ENCODE results near the gene RASSF6. TPM values are rescaled to one million over a fixed set of nuclear protein-coding genes. Genes with fewer than 3 reads are reported as not detected.

RASSF6 gene
- total RNA-seq, 1 experiment from 2014 or later = 2.4 TPM

GRCh38 chr4:73528171-73528570 is 92.1 kb downstream of the RASSF6 start:
- Histone ChIP-seq H3K4me1 (no peaks in the 10 kb centered on the region), H3K4me3 (ENCODE audit: low read depth, low read length) (no peak overlapping the region), H3K9me3 (no peaks in the 10 kb centered on the region), H3K36me3 (ENCODE audit: control insufficient read depth, insufficient read depth, low read length) (no peaks in the 10 kb centered on the region), H3K27me3 (replicated peaks; ENCODE audit: control insufficient read depth, insufficient read depth, low read length) (no peaks in the 10 kb centered on the region)
- Mint-ChIP-seq H3K9me3 (ENCODE audit: unreplicated experiment) (no peaks in the 10 kb centered on the region), H3K27me3 (ENCODE audit: insufficient read depth, unreplicated experiment) (no peaks in the 10 kb centered on the region), H3K4me3 (ENCODE audit: unreplicated experiment) (no peak overlapping the region), H3K4me1 (ENCODE audit: low read depth, unreplicated experiment) (no peaks in the 10 kb centered on the region), H3K36me3 (ENCODE audit: insufficient read depth, unreplicated experiment) (no peaks in the 10 kb centered on the region), H3K27ac (ENCODE audit: unreplicated experiment) (no peak overlapping the region)
- no peak for DNase-seq
- CTCF ChIA-PET = no interaction called here
- intact Hi-C loops (cut with micrococcal nuclease; ENCODE audit: unreplicated experiment) = no loop called here
- POLR2A ChIA-PET = no interaction called here
- no peak for TF ChIP-seq CTCF (IDR thresholded peaks at IDR 0.05; ENCODE audit: insufficient read depth in 1 of 2, low read depth in 1 of 2, low read length in 1 of 2, severe bottlenecking in 1 of 2, unreplicated experiment in 1 of 2)
- no TSS peak for BruUV-seq (replicated peaks)

GRCh38 chr4:73527196-73527595 is 93.0 kb downstream of the RASSF6 start:
- TF ChIP-seq CTCF (IDR thresholded peaks at IDR 0.05; ENCODE audit: insufficient read depth in 1 of 2, low read depth in 1 of 2, low read length in 1 of 2, severe bottlenecking in 1 of 2, unreplicated experiment in 1 of 2) = no peak
- H3K4me1 Mint-ChIP-seq (ENCODE audit: low read depth, unreplicated experiment) = no peaks in the 10 kb centered on the region
- Histone ChIP-seq H3K9me3 (no peaks in the 10 kb centered on the region), H3K27me3 (replicated peaks; ENCODE audit: control insufficient read depth, insufficient read depth, low read length) (no peaks in the 10 kb centered on the region), H3K4me1 (no peaks in the 10 kb centered on the region), H3K4me3 (ENCODE audit: low read depth, low read length) (no peak overlapping the region), H3K36me3 (ENCODE audit: control insufficient read depth, insufficient read depth, low read length) (no peaks in the 10 kb centered on the region)
- no peaks in the 10 kb centered on the region for H3K9me3 Mint-ChIP-seq (ENCODE audit: unreplicated experiment)
- H3K4me3 Mint-ChIP-seq (ENCODE audit: unreplicated experiment) = no peak overlapping the region
- H3K36me3 Mint-ChIP-seq (ENCODE audit: insufficient read depth, unreplicated experiment) = no peaks in the 10 kb centered on the region
- intact Hi-C loops (cut with micrococcal nuclease; ENCODE audit: unreplicated experiment) = no loop called here
- no peaks in the 10 kb centered on the region for H3K27me3 Mint-ChIP-seq (ENCODE audit: insufficient read depth, unreplicated experiment)
- DNase-seq = no peak
- POLR2A ChIA-PET = no interaction called here
- CTCF ChIA-PET = no interaction called here
- no peak overlapping the region for H3K27ac Mint-ChIP-seq (ENCODE audit: unreplicated experiment)
- BruUV-seq (replicated peaks) = no TSS peak

- H3K27ac Mint-ChIP-seq (ENCODE audit: unreplicated experiment) = no peak overlapping the region
- Histone ChIP-seq H3K9me3 (no peaks in the 10 kb centered on the region), H3K36me3 (ENCODE audit: control insufficient read depth, insufficient read depth, low read length) (no peaks in the 10 kb centered on the region), H3K4me3 (ENCODE audit: low read depth, low read length) (no peak overlapping the region), H3K27me3 (replicated peaks; ENCODE audit: control insufficient read depth, insufficient read depth, low read length) (no peaks in the 10 kb centered on the region), H3K4me1 (no peaks in the 10 kb centered on the region)
- H3K27me3 Mint-ChIP-seq (ENCODE audit: insufficient read depth, unreplicated experiment) = no peaks in the 10 kb centered on the region
- H3K9me3 Mint-ChIP-seq (ENCODE audit: unreplicated experiment) = no peaks in the 10 kb centered on the region
- intact Hi-C loops (cut with micrococcal nuclease; ENCODE audit: unreplicated experiment) = no loop called here
- BruUV-seq (replicated peaks) = no TSS peak
- CTCF ChIA-PET = no interaction called here
- no peaks in the 10 kb centered on the region for H3K36me3 Mint-ChIP-seq (ENCODE audit: insufficient read depth, unreplicated experiment)
- POLR2A ChIA-PET = no interaction called here
- DNase-seq = no peak
- TF ChIP-seq CTCF (IDR thresholded peaks at IDR 0.05; ENCODE audit: insufficient read depth in 1 of 2, low read depth in 1 of 2, low read length in 1 of 2, severe bottlenecking in 1 of 2, unreplicated experiment in 1 of 2) = no peak
- H3K4me3 Mint-ChIP-seq (ENCODE audit: unreplicated experiment) = no peak overlapping the region
- no peaks in the 10 kb centered on the region for H3K4me1 Mint-ChIP-seq (ENCODE audit: low read depth, unreplicated experiment)
Observed at GRCh38 chr4:73525611-73526010, 94.6 kb downstream of the RASSF6 start.
